Left lung (tissue), 10 donors: ENCODE results near the gene RNF144A. TPM values are rescaled to one million over a fixed set of nuclear protein-coding genes. Genes with fewer than 3 reads are reported as not detected.

Experiments
- ATAC-seq: fragments of 200-7000 bp; cut with Tn5 transposase; one replicate; pipeline ENCODE4 v1.9.1; 2020; ENCODE audit warnings: moderate library complexity
- DNase-seq, 4 donors: peaks; one replicate each; pipeline ENCODE4 v3.0.0-alpha.2; 2013 to 2020
- H3K27ac ChIP-seq, 2 donors: fragments of 200-600 bp; sonication (generic) in 1 of 2; one replicate each; pipeline versions ENCODE4 v1.5.0 to v1.8.0; 2020 to 2021
- H3K27me3 ChIP-seq, 2 donors: fragments of 200-600 bp; sonication (generic) in 1 of 2; one replicate each; pipeline versions ENCODE4 v1.5.0 to v1.8.0; 2020 to 2021
- H3K36me3 ChIP-seq, 2 donors: fragments of 200-600 bp; sonication (generic) in 1 of 2; one replicate each; pipeline versions ENCODE4 v1.5.0 to v1.8.0; 2020 to 2021
- H3K4me1 ChIP-seq, 2 donors: fragments of 200-600 bp; one replicate each; pipeline ENCODE4 v1.8.0; 2021
- H3K4me3 ChIP-seq, 2 donors: fragments of 200-600 bp; sonication (generic) in 1 of 2; one replicate each; pipeline versions ENCODE4 v1.5.0 to v1.8.0; 2020 to 2021; ENCODE audit warnings: mild to moderate bottlenecking in 1 of 2
- H3K9me3 ChIP-seq, 2 donors: fragments of 200-600 bp; sonication (generic) in 1 of 2; one replicate each; pipeline versions ENCODE4 v1.5.0 to v1.8.0; 2020 to 2021
- CTCF ChIP-seq, 2 donors: fragments of 200-600 bp; sonication (generic) in 1 of 2; IDR thresholded peaks; one replicate each; pipeline versions ENCODE4 v1.5.0 to v1.8.0; 2021; ENCODE audit warnings: antibody characterized with exemption in 2 of 2
- intact Hi-C, 2 donors: fragments of 100-400 bp; cut with DNase I; formaldehyde crosslinking; loops; one replicate each; pipeline versions ENCODE4 v1.11.2 to v1.14.2; 2022
- polyA plus RNA-seq, 6 donors: library from polyadenylated mRNA; unstranded; fragments of 120-200 nt; gene quantifications; one replicate each; pipeline ENCODE4 v1.2.1, GENCODE V29; 2013; ENCODE audit not compliant: insufficient read length in 6 of 6
- total RNA-seq, 2 donors: library from RNA; stranded (reverse); fragmentation: NEBNext Ultra II Directional; extraction: Animal tissue kit (Norgen Biotek cat#: 25700); gene quantifications; one replicate each; pipeline ENCODE4 v1.2.1, GENCODE V29; 2021
- donor health status: DM: no; HTN: yes; CAD: no.
- donor health status: DM: no; HTN: no; CAD: no.

Gene RNF144A
- total and polyA plus RNA-seq, 8 donors, result 9.9 to 36.5 (median 30.7) TPM

- no peak for DNase-seq
- intact Hi-C loops, result no loop called here
- TF ChIP-seq CTCF (IDR thresholded peaks at IDR 0.05), result no peak
- no peak for ATAC-seq
- Histone ChIP-seq H3K36me3 (no peaks in the 10 kb centered on the region), H3K27ac (no peak overlapping the region), H3K9me3 (no peaks in the 10 kb centered on the region), H3K4me1 (peaks cover 0 to 32% of the 10 kb centered on the region in 2 donors), H3K27me3 (no peaks in the 10 kb centered on the region), H3K4me3 (no peak overlapping the region)
Measured at GRCh38 chr2:6923319-6923718, 6.1 kb downstream of the RNF144A start.

GRCh38 chr2:6924101-6924923, 7.1 kb downstream of the RNF144A start:
- Histone ChIP-seq H3K9me3 (no peaks in the 10 kb centered on the region), H3K27ac (no peak overlapping the region), H3K4me3 (no peak overlapping the region), H3K36me3 (no peaks in the 10 kb centered on the region), H3K27me3 (no peaks in the 10 kb centered on the region), H3K4me1 (peaks cover 0 to 37% of the 10 kb centered on the region in 2 donors)
- intact Hi-C loops, result no loop called here
- DNase-seq (no peak), ATAC-seq (no peak)
- TF ChIP-seq CTCF (IDR thresholded peaks at IDR 0.05), result no peak

GRCh38 chr2:6924924-6925409, 7.8 kb downstream of the RNF144A start:
- Histone ChIP-seq H3K9me3 (no peaks in the 10 kb centered on the region), H3K27me3 (no peaks in the 10 kb centered on the region), H3K4me1 (peaks cover 0 to 37% of the 10 kb centered on the region in 2 donors), H3K27ac (no peak overlapping the region), H3K4me3 (no peak overlapping the region), H3K36me3 (no peaks in the 10 kb centered on the region)
- ATAC-seq (no peak), DNase-seq (no peak)
- no peak for TF ChIP-seq CTCF (IDR thresholded peaks at IDR 0.05)
- intact Hi-C loops, result no loop called here

- intact Hi-C loops, result no loop called here
- no peak overlapping the region for H3K27ac ChIP-seq
- no peak for ATAC-seq
- DNase-seq, result no peak
- H3K4me1 ChIP-seq, result peaks cover 0 to 45% of the 10 kb centered on the region in 2 donors
- TF ChIP-seq CTCF (IDR thresholded peaks at IDR 0.05), result no peak
- no peaks in the 10 kb centered on the region for H3K9me3 ChIP-seq
- no peaks in the 10 kb centered on the region for H3K27me3 ChIP-seq
- no peaks in the 10 kb centered on the region for H3K36me3 ChIP-seq
- no peak overlapping the region for H3K4me3 ChIP-seq
Measured at GRCh38 chr2:6926071-6926732, 9.0 kb downstream of the RNF144A start.

GRCh38 chr2:6927186-6927585, 10.0 kb downstream of the RNF144A start:
- ATAC-seq (peak; percentile 21), DNase-seq (no peak)
- Histone ChIP-seq H3K9me3 (no peaks in the 10 kb centered on the region), H3K27me3 (no peaks in the 10 kb centered on the region), H3K36me3 (no peaks in the 10 kb centered on the region), H3K4me1 (peaks cover 0 to 38% of the 10 kb centered on the region in 2 donors), H3K4me3 (no peak overlapping the region), H3K27ac (peak overlapping the region in 1 of 2 donors; percentile 25)
- no peak for TF ChIP-seq CTCF (IDR thresholded peaks at IDR 0.05)
- intact Hi-C loops, result no loop called here
